ENCODE data around the gene C12orf43.

Gene C12orf43

DNA sequence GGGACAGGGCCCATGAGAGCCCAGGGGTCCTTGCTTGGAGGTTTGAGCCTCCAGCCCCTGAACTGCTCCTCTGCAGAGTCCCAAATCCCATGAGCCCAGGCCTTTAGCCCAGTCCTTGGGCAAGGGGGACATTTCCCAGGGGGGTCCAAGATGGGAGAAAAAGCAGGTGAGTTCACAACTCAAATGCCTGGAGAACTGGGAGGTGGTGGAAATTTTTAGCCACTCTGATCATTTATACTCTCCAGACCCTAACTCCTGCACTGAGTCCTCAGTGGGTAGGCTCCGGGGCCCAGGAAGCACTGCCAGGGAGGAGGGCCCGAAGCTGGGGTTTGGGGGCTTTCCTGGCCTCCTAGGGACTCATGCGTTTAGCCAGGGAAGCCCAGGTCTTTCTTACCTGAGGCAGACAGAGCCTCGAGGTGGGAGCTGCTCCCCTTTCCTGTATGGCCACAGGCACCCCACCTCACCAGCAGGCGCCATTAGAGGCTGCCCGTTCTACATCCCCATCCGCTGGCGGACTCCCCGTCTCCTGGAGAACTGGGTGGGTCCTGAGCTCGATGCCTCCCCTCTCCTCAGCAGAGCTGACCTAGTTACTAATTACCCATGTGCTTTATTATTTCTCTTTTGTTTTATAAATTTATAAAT is 36.9 kb downstream of the C12orf43 start:
- in situ Hi-C loops (cut with HindIII; ENCODE audit: low sequenced_read_pairs) = no loop called here

DNA sequence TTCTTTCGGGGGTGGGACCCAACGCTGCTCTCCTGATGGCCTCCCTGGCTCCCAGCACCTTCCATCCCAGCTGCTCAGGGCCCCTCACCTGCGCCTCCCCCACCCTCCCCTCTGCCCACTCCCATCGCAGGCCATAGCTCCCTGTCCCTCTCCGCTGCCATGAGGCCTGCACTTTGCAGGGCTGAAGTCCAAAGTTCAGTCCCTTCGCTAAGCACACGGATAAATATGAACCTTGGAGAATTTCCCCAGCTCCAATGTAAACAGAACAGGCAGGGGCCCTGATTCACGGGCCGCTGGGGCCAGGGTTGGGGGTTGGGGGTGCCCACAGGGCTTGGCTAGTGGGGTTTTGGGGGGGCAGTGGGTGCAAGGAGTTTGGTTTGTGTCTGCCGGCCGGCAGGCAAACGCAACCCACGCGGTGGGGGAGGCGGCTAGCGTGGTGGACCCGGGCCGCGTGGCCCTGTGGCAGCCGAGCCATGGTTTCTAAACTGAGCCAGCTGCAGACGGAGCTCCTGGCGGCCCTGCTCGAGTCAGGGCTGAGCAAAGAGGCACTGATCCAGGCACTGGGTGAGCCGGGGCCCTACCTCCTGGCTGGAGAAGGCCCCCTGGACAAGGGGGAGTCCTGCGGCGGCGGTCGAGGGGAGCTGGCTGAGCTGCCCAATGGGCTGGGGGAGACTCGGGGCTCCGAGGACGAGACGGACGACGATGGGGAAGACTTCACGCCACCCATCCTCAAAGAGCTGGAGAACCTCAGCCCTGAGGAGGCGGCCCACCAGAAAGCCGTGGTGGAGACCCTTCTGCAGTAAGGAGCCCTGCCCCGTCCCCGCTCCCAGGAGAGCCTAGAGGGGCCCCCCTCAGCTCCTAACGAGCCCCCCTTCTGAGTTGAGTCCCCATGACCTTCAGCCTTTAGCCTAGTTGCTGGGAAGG is 37.7 kb downstream of the C12orf43 start, which contains the start of gene HNF1A:
HNF1A (plus strand) TSS at position 248 of the 924 bp plus-strand sequence; CDS start at position 474, 226 bp downstream.
- in situ Hi-C loops (cut with HindIII; ENCODE audit: low sequenced_read_pairs) = no loop called here

DNA sequence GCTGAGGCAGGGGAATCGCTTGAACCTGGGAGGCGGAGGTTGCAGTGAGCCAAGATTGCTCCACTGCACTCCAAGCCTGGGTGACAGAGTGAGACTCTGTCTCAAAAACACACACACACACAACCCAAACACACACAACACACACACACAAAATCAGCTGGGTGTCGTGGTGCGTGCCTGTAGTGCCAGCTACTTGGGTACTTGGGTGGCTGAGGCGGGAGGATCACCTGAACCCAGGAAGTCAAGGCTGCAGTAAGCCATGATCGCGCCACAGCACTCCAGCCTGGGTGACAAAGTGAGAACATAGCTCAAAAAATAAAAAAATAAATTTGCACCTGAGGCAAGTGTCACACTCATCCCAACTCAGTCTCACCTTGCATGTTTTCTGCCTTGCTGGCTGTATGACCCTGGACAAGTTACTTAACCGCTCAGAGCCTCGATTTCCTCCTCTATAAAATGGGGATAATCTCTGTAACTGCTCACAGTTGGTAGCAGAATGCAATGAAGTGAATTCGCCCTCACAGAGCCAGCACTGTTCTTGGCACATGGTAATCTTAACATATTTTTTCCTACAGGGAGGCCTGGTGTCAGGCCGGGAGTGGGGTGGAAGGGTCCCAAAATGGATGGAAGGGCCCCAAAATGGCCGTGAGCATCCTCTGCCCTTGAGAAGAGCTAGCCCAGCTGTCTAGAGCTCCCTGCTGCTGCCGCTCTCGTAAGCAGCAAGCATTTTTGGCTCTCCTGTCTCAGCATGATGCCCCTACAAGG is 38.6 kb downstream of the C12orf43 start:
- in situ Hi-C loops (cut with HindIII; ENCODE audit: low sequenced_read_pairs) = no loop called here

DNA sequence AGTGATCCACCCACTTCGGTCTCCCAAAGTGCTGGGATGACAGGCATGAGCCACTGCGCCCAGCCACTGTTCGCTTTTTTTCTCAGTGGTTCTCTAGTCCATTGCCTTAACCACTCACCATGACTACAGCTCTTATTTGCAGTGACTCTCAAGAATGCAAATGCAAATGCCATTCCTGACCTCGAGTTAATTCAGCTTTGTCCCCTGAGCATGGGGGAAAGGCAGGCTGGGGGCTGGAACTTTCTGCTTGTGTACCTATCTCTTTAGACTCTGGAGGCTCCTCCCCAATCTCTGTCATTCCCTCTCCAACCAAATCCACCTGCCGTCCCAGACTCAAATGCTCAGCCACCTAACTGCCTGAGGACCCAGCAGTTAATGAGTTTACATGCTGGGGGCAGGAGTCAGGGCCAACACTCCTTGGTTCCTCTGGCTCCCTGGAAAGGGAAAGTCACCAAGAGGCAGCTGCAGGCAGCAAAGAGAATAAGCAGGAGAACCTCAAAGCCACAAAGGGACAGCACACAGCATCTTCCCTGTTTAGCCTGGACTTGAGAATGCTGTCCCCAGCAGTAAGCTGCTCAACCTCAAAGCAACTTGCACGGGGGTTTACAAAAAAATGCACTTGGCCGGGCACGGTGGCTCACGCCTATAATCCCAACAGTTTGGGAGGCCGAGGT is 43.3 kb downstream of the C12orf43 start:
- in situ Hi-C loops (cut with HindIII; ENCODE audit: low sequenced_read_pairs) = no loop called here

DNA sequence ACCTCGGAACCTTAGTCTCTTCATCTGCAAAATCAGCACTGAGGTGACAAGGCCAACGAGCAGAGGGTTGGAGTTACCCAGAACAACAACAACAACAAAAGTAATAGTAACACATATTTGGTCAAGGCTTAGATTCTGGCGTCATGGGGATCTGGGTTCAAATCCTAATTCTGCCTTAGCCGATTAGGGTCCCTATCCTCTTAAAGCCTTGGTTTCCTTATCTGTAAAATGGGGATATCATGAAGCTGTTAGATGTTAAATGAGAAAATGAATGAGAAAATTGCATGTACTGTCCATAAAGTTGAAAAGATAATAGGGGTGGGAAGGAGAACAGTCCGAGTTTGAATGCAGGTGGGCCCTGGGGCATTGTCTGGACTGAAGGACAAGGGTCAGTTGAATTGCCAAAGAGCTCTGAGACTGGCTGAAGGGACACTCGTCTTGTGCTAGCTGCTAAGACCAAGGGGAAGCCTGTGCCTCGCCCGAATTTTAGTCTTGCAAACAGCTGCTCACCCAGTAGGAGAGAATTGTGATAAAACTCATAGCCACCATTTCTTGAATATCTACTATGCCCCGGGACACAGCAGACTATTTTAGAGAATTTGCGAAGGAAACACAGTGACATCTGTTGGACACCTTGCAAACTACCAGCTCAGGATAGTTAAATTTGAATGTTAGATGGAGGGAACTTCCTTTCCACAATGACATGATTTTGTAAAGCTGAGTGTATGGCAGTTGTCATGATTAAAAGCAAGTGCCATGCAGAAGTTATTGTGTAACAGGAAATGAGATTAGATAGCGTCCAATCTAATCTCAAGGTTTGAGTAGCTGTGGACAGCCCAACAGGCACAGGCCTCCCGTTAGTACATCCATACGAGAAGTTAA is 44.7 kb downstream of the C12orf43 start:
- in situ Hi-C loops (cut with HindIII; ENCODE audit: low sequenced_read_pairs) = no loop called here

DNA sequence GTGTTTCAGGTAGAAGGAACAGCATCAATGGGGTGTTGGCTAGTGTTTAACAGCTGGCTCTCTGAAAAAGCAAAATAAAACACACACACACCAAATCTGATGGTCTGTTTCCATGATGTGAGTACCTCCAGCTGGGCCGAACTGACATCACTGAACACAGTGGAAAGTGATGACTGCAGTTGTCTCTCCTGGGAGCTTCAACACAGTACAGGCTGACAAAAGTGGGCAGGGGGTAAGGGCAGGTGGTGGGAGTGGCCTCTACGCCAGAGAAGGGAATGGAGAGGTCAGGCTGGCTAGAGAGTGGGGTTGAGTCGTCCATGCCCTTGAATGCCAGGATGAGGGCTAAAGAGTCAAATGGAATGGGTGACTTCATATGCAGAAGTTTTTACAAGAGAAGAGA is 46.0 kb downstream of the C12orf43 start:
- in situ Hi-C loops (cut with HindIII; ENCODE audit: low sequenced_read_pairs) = no loop called here

DNA sequence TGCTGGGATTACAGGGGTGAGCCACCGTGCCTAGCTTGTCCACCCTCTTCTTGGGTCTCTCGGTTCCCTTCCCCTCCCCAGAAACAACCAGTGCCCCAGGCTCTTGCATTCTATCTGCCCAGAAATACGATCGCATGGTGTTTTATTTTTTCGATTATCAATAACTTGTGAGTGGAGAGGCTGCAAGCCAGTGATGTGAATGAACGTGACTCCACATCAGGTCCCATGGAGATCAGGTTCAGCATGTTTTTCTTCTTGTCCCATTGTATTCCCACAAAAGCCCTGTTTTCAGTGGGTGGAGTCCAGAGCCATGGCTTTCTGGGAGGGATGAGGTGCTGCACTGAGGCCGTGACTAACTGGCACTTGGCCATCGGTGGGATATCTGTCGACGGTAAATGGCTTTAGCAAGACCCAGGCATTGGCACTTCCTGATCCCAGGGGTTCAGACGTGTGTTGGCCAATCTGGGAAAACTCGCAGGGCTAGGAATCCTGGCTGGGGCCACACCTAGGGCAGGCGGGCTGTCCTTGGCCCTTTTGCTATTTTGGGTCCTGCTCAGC is 50.7 kb downstream of the C12orf43 start:
- in situ Hi-C loops (cut with HindIII; ENCODE audit: low sequenced_read_pairs) = no loop called here

DNA sequence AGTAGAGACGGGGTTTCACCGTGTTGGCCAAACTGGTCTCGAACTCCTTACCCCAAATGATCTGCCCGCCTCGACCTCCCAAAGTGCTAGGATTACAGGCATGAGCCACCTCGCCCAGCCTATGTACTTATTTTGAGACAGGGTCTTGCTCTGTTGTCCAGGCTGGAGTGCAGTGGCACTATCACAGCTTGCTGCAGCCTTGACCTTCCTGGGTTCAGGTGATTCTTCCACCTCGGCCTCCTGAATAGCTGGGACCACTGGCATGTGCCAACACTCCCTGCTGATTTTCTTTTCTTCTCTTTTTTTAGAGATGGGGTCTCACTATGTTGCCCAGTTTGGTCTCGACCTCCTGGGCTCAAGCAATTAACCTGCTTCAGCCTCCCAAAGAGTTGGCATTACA is 52.0 kb downstream of the C12orf43 start:
- in situ Hi-C loops (cut with HindIII; ENCODE audit: low sequenced_read_pairs) = no loop called here

DNA sequence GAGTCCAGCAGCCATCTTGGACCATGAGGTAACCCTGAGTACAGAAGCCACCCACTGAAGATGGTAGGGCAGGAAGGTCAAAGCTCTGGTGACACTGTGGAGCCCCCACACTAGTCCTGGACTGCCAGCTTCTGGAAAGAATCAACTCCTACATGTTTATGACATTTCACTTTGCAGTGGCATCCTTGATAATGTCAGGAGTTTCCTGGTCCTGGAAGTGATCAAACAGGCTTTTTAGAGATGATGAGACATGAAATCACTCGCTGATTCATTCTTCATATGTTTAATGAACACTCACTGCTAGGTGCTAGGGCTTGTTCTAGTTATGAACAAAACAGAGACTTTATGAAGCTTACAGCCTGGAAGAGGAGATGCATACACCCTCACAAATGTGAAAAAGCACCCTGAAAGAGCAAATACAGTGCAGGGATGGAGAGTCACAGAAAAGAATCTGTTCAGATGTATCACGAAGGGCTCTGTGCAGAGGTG is 53.7 kb downstream of the C12orf43 start:
- in situ Hi-C loops (cut with HindIII; ENCODE audit: low sequenced_read_pairs) = no loop called here

DNA sequence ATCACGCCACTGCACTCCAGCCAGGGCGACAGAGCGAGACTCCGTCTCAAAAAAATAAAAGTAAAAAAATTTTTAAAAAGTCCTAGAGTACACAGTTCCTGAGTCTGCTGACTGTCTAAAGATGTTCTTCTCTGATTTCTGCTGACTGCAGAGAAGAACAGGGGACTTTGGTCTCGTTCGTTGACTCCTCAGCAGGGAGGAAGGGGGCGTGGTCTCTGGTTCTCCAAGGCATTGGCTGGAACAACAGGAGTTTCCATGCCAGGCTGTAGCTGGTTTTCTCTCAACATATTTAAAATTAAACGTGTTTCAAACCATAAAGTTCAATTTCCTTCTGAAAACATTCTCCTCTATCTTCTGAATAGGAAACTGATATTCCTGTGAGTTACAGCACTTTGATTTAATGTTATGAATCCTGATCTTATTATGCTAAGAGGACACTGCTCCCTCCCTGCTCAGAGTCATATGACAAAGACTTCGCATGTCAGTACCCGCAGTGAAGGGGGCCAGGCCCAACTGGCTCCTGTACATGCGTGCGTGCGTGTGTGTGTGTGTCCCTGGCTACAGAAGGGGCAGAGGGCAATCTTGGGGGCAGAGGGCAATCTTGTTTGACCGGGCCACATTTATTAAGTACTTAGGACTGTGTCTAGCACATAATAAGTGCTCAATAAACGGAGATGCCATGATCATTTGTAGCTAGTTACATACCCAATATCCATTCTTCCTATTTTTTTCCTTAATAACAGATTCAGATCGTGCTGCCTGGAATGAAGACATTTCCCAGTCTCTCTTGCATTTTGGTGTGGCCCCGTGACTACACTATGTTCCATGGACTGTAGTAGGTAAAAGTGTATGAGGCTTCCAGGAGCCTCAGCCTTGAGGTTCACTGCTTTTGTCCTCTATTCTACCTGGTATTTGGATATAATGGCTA is 54.4 kb downstream of the C12orf43 start:
- in situ Hi-C loops (cut with HindIII; ENCODE audit: low sequenced_read_pairs) = no loop called here

DNA sequence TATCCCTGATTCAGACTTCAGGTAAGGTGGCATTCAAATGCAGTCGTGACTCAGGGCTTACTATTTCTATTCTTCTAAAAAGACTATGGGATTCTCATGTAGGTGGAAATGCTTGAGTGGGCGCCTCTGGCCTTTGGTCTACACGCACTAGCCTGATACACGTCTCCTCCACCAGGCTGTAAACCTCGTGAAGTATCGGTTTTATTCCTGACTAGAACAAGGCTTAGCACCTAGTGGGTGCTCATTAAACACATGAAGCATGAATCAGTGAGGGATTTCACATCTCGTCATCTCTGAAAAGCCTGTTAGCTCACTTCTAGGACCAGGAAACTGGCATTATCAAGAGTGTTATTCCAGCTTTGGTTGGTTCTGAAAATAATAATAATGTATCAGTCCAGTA is 55.6 kb downstream of the C12orf43 start:
- in situ Hi-C loops (cut with HindIII; ENCODE audit: low sequenced_read_pairs) = no loop called here

DNA sequence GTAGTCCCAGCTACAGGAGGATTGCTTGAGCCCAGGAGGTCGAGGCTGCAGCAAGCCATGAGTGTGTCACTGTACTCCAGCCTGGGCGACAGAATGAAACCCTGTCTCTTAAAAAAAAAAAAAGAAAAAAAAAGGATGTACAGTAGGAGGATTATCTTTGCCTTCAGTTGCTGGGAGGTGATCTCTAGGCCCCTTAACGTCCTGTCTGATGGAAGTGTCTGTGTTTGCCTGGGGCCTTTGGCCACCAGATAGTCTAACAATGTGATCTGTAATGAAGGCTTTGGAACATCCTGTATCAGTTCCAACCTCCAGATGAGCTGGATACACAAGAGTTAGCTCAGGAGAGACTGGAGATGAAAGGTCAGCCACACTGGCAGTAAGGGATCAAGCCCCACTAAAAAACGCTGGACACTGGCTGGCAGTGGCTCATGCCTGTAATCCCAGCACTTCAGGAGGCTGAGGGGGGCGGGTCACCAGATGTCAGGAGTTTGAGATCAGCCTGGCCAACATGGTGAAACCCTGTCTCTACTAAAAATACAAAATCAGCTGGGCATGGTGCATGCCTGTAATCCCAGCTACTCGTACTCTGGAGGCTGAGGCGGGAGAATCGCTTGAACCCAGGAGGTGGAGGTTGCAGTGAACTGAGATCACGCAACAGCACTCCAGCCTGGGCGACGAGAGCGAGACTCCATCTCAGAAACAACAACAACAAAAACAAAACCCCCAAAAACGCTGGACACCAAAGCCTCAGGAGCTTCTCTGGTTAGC is 57.0 kb downstream of the C12orf43 start:
- in situ Hi-C loops (cut with HindIII; ENCODE audit: low sequenced_read_pairs) = no loop called here

DNA sequence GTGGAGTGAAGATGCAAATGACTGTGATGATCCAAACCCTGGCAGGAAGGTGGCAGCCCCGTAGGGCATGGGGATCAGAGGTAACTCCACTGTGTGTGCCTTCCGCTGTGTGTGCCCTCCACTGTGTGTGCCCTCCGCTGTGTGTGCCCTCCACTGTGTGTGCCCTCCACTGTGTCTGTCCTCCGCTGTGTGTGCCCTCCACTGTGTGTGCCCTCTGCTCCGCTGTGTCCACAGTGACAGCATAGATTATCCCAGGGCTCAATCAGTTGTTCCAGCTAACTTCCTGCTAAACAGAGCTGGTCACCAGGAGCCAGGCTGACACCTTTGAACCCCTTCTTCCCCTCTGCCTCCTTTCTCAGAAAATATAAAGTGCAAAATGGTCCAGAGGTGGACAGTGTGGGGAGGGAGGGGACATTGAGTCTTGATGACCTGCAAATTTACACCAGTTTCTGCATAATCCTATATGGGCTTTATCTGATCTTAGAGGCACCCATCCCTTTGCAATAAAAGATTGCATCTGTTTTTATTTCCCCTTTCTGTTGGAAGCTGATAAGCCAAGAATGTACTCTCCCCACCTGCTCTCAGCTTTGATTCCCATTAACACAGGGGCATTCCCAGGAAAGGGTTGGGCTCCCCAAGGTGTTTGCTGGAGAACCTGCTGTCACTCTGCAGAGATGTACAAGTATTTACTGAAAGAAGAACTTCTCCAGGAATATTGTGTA is 59.5 kb downstream of the C12orf43 start:
- in situ Hi-C loops (cut with HindIII; ENCODE audit: low sequenced_read_pairs) = no loop called here

DNA sequence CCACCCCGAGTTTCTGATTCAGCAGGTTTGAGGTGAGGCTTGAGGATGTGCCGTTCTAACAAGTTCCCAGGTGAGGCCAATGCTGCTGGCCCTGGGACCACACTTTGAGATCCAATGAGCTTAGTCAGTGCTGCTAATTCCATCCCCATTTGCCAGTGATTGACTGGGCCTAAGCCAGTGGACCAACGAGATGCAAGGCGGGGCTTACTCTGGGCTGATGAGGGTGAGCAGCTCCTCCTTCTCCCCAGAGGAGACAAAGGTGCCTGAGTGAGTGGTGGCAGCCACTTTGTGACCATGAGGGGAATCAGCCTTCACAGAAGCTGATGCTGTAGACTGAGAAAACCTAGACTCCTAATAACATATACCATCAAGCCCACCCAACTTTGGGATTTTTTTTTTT is 61.1 kb downstream of the C12orf43 start:
- in situ Hi-C loops (cut with HindIII; ENCODE audit: low sequenced_read_pairs) = no loop called here

DNA sequence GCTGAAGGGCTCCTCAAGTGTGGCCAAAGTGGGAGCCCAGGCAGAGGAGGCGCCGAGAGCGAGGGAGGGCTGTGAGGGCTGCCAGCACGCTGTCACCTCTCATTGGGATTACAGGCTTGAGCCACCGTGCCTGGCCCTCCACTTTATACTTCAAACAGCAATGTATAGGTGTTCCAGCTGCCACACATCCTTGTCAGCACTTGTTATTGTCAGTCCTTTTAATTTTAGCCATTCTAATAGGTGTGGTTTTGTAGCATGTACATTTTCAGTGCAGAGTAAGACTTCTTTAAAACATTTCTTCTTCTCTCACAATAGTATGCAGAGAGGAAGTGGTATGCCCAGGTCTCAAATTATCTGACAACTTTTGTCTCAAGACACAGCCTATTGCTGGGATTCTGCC is 65.5 kb downstream of the C12orf43 start:
- in situ Hi-C loops (cut with HindIII; ENCODE audit: low sequenced_read_pairs) = no loop called here
